HG02623 (cell line): ENCODE results near the gene MYBL2.
"Not testable (repeated sequence)": the region's sequence is repeated elsewhere in the genome, so short reads cannot be mapped to it uniquely, and the experiment has no call there.

ENCODE experiments used
- ATAC-seq: cut with Tn5 transposase; IDR thresholded peaks from one replicate; pipeline ENCODE4 v1.9.1; 2021; ENCODE audit warnings: moderate library complexity; ENCODE audit not compliant: unreplicated experiment

Gene MYBL2

DNA sequence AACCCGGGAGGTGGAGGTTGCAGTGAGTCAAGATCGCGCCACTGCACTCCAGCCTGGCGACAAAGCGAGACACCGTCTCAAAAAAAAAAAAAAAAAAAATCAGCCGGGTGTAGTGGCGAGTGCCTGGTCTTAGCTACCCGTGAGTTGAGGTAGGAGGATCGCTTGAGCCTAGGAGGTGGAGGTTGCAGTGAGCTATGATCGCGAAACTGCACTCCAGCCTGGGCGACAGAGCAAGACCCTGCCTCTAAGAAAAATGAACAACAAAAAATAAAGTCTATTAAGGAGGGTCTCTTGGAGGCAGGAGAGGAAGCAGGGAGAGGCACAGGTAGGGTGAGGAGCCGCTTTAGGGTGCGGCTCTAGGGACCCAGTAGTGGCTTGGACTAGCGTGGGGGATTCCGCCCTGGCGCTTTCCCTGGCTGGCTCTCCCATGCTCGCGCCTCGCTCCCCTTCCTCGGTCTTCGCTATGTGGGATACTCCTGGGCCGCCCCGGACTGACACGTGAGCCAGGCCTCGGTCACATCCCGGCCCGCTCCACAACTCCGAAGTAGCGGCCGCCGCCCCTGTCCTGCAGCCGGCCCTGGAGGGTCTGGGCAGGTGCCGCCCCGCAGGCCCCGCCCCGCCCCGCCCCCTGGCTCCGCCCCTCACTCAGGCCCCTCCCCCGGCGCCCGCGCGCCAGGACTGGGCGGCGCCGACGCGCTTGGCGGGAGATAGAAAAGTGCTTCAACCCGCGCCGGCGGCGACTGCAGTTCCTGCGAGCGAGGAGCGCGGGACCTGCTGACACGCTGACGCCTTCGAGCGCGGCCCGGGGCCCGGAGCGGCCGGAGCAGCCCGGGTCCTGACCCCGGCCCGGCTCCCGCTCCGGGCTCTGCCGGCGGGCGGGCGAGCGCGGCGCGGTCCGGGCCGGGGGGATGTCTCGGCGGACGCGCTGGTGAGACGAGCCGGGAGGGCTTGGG is at the start of gene MYBL2:
Gene MYBL2, plus strand, starts transcription at position 739 of the 953 bp plus-strand sequence. Its CDS starts 170 bp downstream, at position 909.
- peak; percentile 71 for ATAC-seq

DNA sequence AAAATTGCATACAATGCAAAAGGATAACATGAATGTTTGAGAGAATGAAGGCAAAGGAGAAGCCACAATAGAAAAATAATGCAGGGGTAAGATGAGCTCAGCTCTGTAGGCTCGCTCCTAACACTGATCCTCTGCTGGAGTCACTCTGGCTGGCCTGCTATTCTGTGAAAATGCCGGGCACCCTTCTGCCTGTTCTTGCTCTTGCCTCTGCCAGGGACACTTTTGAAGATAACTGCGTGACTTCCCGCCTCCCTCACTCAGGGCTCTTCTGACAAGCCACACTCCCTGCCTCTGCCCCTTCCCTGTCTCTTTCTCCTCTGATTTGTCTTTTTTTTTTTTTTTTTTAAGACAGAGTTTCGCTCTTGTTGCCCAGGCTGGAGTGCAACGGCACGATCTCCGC is 35.3 kb upstream of the MYBL2 start:
- no peak for ATAC-seq

DNA sequence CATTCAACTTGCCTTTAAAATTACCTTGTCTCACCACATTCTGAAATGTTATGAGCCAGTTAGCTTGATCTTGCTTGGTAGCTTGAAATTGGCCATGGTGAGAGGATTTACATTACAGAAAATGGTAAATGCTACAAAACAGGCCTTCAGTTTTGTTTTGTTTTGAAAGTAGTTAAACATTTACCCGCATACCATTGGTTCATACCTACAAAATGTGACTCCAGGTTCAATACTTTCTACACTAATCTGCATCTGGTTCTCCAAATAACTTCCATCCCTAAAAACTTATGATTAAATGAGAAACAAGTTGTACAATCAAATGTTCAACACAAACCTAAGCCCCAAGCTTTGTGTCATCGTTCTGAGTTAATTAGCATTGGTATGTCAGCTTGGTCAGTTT is 30.5 kb upstream of the MYBL2 start:
- ATAC-seq, result no peak

DNA sequence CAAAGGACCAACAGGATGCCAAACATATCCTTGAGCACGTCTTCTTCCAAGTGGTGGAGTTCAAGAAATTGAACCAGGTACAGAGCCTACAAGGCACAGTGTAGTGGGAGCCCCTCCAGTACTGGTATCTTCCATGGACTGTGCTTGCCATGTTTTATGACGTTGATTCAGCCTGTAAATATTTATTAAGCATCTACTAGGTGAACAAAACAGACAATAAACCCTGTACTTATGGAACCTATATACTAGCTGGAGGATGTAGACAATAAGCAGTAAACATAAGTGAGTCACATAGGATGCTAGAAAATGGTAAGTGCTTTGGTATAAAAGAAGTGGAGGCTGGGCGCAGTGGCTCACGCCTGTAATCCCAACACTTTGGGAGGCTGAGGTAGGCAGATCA is 24.4 kb upstream of the MYBL2 start:
- ATAC-seq, result no peak

DNA sequence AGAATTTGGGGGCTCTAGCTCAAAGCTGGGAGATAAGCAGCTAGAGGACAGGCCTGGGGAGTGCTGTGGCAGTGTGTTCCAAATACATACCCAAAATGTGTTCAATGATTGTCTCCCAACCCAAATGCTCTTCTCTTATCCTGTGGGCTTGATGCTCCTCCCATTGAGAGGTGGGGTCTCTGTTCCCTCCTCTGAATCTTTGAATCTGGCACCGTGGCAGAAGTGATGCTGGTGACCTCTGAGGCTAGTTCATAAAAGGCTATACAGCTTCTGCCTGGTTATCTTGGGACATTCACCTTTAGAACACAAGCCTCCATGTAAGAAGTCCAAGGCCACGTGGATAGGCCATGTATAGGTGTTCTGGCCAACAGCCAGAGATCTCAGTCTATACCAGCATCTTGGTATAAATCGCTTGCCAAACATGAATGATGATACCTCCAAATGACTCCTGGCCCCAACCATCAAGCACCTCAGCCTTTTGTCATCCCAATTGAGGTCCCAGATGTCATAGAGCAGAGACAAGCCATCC is 15.9 kb upstream of the MYBL2 start:
- no peak for ATAC-seq

DNA sequence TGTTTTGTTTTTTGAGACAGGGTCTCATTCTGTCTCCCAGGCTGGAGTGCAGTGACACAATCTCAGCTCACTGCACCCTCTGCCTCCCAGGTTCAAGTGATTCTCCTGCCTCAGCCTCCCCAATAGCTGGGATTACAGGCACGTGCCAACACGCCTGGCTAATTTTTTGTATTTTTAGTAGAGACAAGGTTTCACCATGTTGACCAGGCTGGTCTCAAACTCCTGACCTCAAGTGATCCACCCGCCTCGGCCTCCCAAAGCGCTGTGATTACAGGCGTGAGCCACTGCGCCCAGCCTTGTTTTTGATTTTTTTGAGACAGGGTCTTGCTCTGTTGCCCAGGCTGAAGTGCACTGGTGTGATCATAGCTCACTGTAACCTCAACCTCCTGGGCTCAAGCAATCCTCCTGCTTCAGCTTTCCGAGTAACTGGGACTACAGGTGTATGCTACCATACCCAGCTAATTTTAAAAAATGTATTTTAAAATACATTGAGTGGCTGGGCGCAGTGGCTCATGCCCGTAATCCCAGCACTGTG is 15.2 kb upstream of the MYBL2 start:
- not testable (repeated sequence) for ATAC-seq

DNA sequence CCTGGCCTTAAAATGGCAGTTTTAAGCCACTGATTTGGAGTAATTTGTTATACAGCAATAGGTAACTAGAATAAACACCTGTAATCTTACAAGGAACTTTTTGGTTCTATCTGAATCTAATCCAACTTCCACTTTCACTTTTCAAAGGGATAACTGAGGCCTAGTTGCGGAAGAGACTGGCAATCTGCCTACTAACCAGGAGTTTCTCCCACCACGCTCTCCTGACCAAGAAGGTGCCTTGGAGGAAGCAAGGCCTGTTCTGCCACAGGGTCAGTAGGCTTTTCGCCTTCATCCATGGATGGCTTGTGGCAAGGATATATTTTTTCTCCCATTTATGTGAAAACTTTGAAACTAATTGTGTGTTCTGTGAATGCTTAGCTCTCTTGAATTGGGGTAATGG is 12.9 kb upstream of the MYBL2 start:
- ATAC-seq, result no peak

DNA sequence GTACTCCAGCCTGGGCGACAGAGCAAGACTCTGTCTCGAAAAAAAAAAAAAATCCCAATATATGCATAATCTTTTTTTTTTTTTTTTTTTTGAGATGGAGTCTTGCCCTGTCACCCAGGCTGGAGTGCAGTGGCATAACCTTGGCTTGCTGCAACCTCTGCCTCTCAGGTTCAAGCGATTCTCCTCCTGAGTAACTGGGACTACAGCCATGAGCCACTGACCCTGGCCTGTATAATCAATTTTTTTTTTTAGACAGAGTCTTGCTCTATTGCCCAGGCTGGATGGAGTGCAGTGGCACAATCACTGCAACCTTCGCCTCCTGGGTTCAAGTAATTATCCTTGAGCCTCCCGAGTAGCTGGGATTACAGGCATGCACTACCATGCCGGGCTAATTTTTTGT is 11.7 kb upstream of the MYBL2 start:
- not testable (repeated sequence) for ATAC-seq

DNA sequence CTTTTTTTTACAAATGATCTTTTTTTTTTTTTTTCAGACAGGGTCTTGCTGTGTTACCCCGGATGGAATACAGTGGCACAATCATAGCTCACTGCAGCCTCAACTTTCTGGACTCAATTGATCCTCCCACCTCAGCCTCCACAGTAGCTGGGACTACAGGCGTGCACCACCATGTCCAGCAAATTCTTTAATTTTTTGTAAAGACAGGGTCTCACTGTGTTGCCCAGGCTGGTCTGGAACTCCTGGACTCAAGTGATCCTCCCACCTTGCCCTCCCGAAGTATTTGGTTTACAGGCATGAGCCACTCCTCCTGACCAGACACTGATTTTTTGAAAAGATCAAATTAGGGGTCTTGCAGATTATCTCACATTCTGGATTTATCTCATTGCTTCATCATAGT is 11.0 kb upstream of the MYBL2 start:
- ATAC-seq, result no peak

DNA sequence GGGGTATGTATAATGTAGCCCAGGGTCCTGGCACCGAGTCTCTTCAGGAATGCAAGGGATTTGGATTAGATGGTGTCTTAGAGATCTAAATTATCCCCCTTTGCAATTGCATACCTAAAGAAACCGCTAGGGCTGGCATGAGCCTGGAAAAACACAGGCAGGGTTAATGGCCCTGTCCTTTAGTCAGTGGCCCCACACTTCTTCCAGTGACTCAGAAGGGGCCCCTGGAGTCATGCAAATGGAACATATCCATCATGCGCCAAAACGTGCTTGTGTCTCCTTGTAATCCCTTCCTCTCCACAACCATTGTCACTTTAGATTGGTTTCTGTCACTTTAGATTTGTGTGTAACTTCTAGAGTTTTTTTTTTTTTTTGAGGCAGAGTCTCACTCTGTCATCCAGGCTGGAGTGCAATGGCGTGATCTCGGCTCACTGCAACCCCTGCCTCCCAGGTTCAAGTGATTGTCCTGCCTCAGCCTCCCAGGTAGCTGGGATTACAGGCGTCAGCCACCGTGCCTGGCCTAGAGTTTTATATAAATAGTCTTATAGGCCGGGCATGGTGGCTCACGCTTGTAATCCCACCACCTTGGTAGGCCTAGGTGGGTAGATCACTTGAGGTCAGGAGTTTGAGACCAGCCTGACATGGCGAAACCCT is 8.7 kb upstream of the MYBL2 start:
- ATAC-seq, result no peak

DNA sequence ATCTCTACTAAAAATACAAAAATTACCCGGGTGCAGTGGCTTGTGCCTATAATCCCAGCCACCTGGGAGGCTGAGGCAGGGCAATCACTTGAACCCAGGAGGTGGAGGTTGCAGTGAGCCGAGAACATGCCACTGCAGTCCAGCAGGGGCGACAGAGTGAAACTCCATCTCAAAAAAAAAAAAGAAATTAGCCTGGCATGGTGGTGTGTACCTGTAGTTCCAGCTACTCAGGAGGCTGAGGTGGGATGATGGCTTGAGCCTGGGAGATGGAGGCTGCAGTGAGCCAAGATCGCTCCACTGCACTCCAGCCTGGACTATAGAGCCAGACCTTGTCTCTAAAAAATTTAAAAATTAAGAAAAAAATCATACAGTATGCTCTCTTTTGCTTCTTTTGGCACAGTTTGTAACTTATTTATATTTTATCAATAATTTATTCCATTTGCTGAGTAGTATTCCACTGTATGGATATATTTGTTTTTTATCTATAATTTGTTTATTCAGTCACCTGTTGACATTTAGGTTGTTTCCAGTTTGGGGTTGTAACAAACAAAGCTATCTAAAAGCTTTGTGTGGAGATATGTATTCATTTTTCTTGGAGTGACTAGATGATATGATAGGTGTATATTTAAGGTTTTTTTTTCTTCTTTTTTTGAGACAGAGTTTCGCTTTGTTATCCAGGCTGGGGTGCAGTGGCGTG is 8.0 kb upstream of the MYBL2 start:
- ATAC-seq, result no peak

DNA sequence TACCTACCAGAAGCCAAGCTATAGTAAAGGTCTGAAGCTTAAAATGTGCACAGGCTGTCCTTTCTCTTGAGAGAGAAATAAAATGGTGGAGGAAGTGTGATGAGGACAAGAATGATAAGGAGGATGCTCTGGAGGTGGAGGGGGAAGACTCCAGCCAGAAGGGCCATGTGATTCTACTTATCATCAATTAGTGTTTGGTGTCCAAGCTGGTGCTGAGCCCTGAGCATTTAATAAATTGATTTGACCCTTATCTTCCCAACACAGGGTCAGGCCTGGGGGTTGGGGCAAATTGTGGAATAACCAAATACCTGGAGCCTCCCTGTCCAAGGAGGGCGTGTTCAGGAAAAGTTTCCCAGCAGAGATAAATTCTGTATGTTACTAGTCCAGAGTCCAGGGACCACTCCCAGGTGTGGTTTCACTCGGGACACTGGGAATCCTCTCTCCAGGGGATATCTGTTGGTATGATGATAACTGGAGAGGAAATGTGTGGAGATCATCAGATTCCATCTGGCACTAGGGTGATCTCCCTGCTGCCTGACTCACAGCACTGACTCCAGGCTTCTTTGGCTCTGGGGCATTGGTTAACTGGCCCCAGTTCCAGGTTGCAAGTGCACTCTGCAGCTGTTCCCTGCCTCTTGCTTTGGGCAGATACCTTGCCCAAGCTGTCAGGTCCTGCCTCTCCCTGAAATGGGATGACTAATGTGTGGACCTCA is 3.8 kb upstream of the MYBL2 start:
- no peak for ATAC-seq

DNA sequence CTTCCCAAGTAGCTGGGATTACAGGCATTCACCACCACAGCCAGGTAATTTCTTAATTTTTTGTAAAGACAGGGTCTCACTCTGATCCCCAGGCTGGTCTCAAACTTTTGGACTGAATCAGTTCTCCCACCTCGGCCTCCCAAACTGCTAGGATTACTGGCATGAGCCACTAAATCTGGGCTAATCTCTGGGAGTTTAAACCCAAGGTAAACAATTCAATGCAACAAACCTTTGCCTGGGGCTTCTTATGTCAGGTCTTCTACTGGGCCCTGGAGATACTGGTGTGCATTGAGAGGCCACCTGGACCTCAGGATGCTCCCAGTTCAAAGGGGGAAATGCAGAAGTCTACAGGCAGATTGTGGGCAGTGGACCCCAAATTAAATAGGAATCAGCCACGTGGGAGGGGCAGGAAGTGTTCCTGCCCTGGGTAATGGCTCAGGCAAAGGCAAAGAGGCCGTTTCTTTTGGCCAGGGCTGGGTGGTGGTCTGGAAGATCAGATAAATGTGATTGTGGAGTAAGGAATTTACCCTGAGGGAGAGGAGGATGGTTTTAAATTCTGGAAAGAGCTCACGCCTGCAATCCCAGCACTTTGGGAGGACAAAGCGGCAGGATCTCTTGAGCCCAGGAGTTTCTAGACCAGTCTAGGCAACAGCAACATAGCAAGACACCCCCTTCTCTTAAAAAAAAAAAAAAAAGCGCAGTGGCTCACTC is 1.3 kb upstream of the MYBL2 start:
- ATAC-seq, result no peak

DNA sequence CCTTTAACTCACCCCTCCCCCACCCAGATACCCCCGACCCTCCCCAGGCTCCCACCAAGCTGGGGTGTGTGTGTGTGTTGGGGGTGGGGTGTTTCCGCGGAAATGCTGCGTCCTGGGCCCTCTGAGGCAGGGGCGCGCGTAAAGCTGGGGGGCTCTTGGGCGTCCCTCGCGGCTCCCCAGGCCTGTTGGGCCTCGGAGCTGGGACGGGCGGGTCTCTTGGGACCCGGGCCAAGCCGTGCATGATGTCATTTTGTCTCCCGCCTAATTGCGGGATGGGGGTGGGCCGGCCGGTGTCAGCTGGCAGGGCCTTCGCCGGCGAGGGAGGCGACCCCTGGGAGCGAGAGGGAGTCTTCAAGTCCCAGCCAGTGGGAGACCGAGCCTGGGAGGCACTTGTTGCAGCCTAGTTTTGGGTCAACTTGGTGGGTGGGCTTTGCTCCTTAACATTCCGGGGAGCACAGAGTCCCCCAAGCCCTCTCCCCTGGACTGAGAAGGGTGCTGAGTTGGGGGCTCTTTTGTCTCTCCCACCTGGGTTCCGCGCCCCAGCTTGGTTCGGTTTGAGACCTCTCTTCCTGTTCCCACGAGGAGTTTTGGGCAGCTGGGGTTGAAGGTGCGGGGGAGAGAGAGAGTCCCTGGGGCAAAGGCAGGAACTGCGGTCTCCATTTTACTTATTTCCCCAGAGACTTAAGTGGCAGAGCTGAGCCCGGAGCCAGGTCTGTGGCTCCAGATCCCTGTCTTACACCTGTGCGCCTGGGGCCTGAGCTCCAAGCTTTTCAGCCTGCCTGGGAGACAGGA is 623 bp downstream of the MYBL2 start:
- ATAC-seq, result no peak

DNA sequence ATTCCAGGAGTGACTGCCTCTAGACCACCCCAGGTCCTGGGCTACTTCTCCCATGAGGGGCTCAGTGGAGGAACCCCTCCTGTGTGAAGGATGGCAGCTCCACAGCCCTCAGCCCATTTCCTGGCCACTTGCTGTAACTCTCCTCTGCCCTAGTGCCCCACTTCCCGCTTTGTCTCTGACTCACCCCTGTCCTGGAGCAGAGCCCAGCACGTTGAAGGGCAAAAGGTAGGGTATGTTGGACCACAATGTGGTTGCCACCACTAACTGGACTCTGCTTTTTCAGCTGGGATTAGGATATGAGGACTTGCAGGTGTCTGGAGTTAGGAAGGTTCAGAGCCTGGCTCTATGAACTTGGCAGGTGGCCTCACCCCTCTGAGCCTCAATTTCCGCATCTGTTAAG is 2.4 kb downstream of the MYBL2 start:
- ATAC-seq, result no peak

DNA sequence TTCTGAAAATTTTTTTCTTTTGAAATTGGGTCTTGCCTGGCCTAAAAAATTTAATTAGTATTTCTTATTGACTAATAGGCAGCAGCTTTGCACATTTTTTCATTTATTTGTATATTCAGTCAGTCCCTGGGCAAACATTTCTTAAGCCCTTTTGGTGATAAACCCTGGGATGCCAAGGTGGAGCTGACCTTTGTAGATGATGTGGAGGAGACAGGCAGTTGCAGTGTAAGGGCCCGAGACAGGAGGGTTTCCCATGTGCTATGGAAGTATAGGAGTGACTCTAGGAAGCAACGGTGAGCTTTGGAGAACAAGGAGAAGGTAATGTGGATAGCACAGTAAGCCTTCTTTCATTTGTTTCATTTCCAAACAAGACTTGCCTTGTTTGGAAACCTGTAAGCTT is 3.5 kb downstream of the MYBL2 start:
- no peak for ATAC-seq

DNA sequence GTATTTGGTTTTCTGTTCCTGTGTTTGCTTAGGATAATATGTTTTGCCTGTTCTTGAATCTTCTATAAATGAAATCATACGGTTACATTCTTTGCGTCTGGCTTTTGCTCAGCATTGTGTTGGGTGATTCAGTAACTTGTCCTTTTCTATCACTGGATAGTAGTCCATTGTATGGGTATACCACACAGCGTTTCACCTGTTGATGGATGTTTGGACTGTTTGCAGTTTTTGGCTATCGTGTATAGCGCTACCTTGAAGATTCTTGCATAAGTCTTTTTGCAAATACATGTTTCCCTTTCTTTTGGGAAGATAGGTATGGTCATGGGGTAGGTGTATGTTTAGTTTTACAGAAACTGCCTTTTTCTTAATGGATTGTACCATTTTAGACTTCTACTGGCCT is 9.5 kb downstream of the MYBL2 start:
- ATAC-seq, result no peak

DNA sequence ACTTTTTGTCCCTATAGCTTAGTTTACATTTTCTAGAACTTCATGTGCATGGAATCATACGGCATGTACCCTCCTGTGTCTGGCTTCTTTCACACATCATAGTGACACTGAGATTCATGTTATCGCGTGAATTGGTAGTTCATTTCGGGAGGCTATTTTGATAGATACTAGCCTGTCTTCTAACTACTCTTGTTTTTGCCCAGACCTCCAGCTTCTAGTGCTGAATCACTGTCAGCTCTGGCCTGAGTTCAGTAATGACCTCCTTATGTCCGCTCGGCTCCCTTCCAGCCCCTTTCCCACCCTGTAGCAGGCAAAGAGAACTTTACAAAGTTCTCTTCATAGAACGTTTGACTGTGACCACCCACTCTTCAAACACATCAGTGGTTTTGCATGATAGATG is 14.1 kb downstream of the MYBL2 start:
- peak; percentile 4 for ATAC-seq

DNA sequence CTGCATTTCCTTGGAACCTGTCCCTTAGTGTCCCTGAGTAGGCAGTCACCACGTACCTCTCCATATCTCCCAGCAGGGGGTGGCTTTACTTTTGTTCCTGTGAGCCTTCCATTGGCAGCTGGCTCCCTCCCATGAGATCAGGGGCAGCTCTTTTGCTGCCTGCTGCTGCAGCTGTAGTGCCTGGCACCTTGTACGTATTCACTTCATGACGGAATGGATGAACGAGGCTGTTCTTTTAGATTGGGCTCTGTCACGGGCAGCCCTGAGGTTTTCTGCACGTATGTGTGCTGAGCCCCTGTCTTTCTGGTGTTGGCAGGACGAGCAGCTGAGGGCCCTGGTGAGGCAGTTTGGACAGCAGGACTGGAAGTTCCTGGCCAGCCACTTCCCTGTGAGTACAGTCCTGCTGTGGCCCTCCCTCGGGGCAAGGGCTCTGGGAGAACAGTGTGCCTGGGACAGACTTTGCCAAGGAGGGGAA is 14.6 kb downstream of the MYBL2 start:
- ATAC-seq, result peak; percentile 9
